ENCODE results near the gene NSMCE1. TPM values are rescaled to one million over a fixed set of nuclear protein-coding genes. Genes with fewer than 3 reads are reported as not detected.

NSMCE1 gene
- total and polyA plus RNA-seq, 2 donors (not counting 1 experiment from before 2014, with no cell fraction given), result 29.0 to 61.9 TPM

GRCh38 chr16:27236635-27237218 is 31.8 kb downstream of the NSMCE1 start:
- no peak for DNase-seq
- ChIA-PET POLR2A (interaction anchor here (0.5 to 1.7 kb wide), 10 partner anchors 18 to 1476 kb away, joined by 3 to 6 read pairs (median 4); partner anchors contain the start of gene KDM8), CTCF (interaction anchor here (0.8 to 10.0 kb wide), 14 partner anchors 8 to 217 kb away, joined by 3 to 172 read pairs (median 10); no protein-coding TSS in a partner anchor)
- Histone ChIP-seq H2AFZ (ENCODE audit: insufficient read depth, low read depth, low read length, poor library complexity, severe bottlenecking) (peak overlapping the region; percentile 82), H4K20me1 (ENCODE audit: control insufficient read depth, insufficient read depth, low read length, poor library complexity, severe bottlenecking) (no peaks in the 10 kb centered on the region), H3K4me1 (ENCODE audit: control insufficient read depth in 2 of 2, insufficient read depth in 2 of 2, low read length in 2 of 2) (peaks cover 69 to 80% of the 10 kb centered on the region in 2 donors), H3K27me3 (replicated peaks in 1 of 4; ENCODE audit: control extremely low read depth in 1 of 4, control insufficient read depth in 3 of 4, insufficient read depth in 4 of 4, low read length in 3 of 4) (no peaks in the 10 kb centered on the region), H3K36me3 (replicated peaks in 1 of 2; ENCODE audit: control extremely low read depth in 1 of 2, control insufficient read depth in 1 of 2, extremely low read depth in 1 of 2, insufficient read depth in 2 of 2, low read length in 1 of 2) (peaks cover 0 to 27% of the 10 kb centered on the region in 2 experiments), H3K9ac (ENCODE audit: low read length) (peak overlapping the region; percentile 40), H3K4me3 (ENCODE audit: control extremely low read depth in 1 of 5, extremely low read depth in 1 of 5, insufficient read depth in 1 of 5, low read depth in 2 of 5, low read length in 4 of 5) (peak overlapping the region in 1 of 5 experiments; percentile 54), H3K27ac (ENCODE audit: low read length in 2 of 2) (peak overlapping the region; percentile 91 to 92), H3K79me2 (ENCODE audit: control insufficient read depth, insufficient read depth, low read length) (peaks cover 41% of the 10 kb centered on the region), H3K9me3 (ENCODE audit: control extremely low read depth in 1 of 3, control insufficient read depth in 2 of 3, insufficient read depth in 1 of 3, low read length in 2 of 3) (no peaks in the 10 kb centered on the region), H3K4me2 (replicated peaks; ENCODE audit: low read depth, low read length, poor library complexity, severe bottlenecking) (peak overlapping the region; percentile 75)
- TF ChIP-seq CTCF (IDR thresholded peaks at IDR 0.05) (no peak), EZH2 (IDR thresholded peaks at IDR 0.05; ENCODE audit: borderline replicate concordance, insufficient read depth, low read depth, low read length, poor library complexity, severe bottlenecking) (no peak)
- H3K9me3 Mint-ChIP-seq (ENCODE audit: insufficient read depth), result no peaks in the 10 kb centered on the region
- H3K4me3 Mint-ChIP-seq, result peak overlapping the region; percentile 91
- peaks cover 73% of the 10 kb centered on the region for H3K4me1 Mint-ChIP-seq
- no peaks in the 10 kb centered on the region for H3K27me3 Mint-ChIP-seq
- H3K27ac Mint-ChIP-seq, result peak overlapping the region; percentile 98
- intact Hi-C loops (cut with micrococcal nuclease), result loop anchor here (1.0 to 2.0 kb wide), 2 partner anchors 18 to 32 kb away; partner anchors contain the start of gene NSMCE1
- no peak for ATAC-seq (ENCODE audit: low read depth)
- 55% methylated on average over 1 of the region's 8 CpGs for WGBS (ENCODE audit: insufficient coverage)

GRCh38 chr16:27235938-27236245 is 32.7 kb downstream of the NSMCE1 start:
- no peak for TF ChIP-seq EZH2 (IDR thresholded peaks at IDR 0.05; ENCODE audit: borderline replicate concordance, insufficient read depth, low read depth, low read length, poor library complexity, severe bottlenecking)
- no peak for TF ChIP-seq CTCF (IDR thresholded peaks at IDR 0.05)
- peak overlapping the region; percentile 21 for H3K9ac ChIP-seq (ENCODE audit: low read length)
- 90% methylated on average over 8 of the region's 8 CpGs for WGBS (ENCODE audit: insufficient coverage)
- H3K9me3 ChIP-seq (ENCODE audit: control extremely low read depth in 1 of 3, control insufficient read depth in 2 of 3, insufficient read depth in 1 of 3, low read length in 2 of 3), result no peaks in the 10 kb centered on the region
- peaks cover 77 to 88% of the 10 kb centered on the region in 2 donors for H3K4me1 ChIP-seq (ENCODE audit: control insufficient read depth in 2 of 2, insufficient read depth in 2 of 2, low read length in 2 of 2)
- no peak for ATAC-seq (ENCODE audit: low read depth)
- H3K4me2 ChIP-seq (replicated peaks; ENCODE audit: low read depth, low read length, poor library complexity, severe bottlenecking), result peak overlapping the region; percentile 75
- H3K27me3 ChIP-seq (replicated peaks in 1 of 4; ENCODE audit: control extremely low read depth in 1 of 4, control insufficient read depth in 3 of 4, insufficient read depth in 4 of 4, low read length in 3 of 4), result no peaks in the 10 kb centered on the region
- H3K4me3 Mint-ChIP-seq, result peak overlapping the region; percentile 81
- H3K27me3 Mint-ChIP-seq, result no peaks in the 10 kb centered on the region
- POLR2A ChIA-PET, result interaction anchor here (0.7 to 2.1 kb wide), 5 partner anchors 19 to 132 kb away, joined by 3 to 16 read pairs (median 9); no protein-coding TSS in a partner anchor
- intact Hi-C loops (cut with micrococcal nuclease), result loop anchor here (1.0 to 2.0 kb wide), 5 partner anchors 33 to 221 kb away; partner anchors contain the start of genes IL21R and NSMCE1
- DNase-seq, result no peak
- H4K20me1 ChIP-seq (ENCODE audit: control insufficient read depth, insufficient read depth, low read length, poor library complexity, severe bottlenecking), result no peaks in the 10 kb centered on the region
- peaks cover 37% of the 10 kb centered on the region for H3K79me2 ChIP-seq (ENCODE audit: control insufficient read depth, insufficient read depth, low read length)
- H3K36me3 ChIP-seq (replicated peaks in 1 of 2; ENCODE audit: control extremely low read depth in 1 of 2, control insufficient read depth in 1 of 2, extremely low read depth in 1 of 2, insufficient read depth in 2 of 2, low read length in 1 of 2), result peaks cover 0 to 20% of the 10 kb centered on the region in 2 experiments
- CTCF ChIA-PET, result interaction anchor here (1.1 to 10.0 kb wide), 26 partner anchors 9 to 223 kb away, joined by 4 to 172 read pairs (median 14); partner anchors contain the start of gene KDM8
- peak overlapping the region; percentile 91 to 92 for H3K27ac ChIP-seq (ENCODE audit: low read length in 2 of 2)
- H3K27ac Mint-ChIP-seq, result peak overlapping the region; percentile 93
- H3K4me1 Mint-ChIP-seq, result peaks cover 79% of the 10 kb centered on the region
- H3K4me3 ChIP-seq (ENCODE audit: control extremely low read depth in 1 of 5, extremely low read depth in 1 of 5, insufficient read depth in 1 of 5, low read depth in 2 of 5, low read length in 4 of 5), result peak overlapping the region in 1 of 5 experiments; percentile 48
- no peaks in the 10 kb centered on the region for H3K9me3 Mint-ChIP-seq (ENCODE audit: insufficient read depth)
- peak overlapping the region; percentile 39 for H2AFZ ChIP-seq (ENCODE audit: insufficient read depth, low read depth, low read length, poor library complexity, severe bottlenecking)

All from B cell (primary cell).